ENCODE measurements around the gene PRR5L. TPM values are rescaled to one million over a fixed set of nuclear protein-coding genes. Genes with fewer than 3 reads are reported as not detected.

The PRR5L gene
- total RNA-seq, 1 experiment from 2014 or later: not detected

DNA sequence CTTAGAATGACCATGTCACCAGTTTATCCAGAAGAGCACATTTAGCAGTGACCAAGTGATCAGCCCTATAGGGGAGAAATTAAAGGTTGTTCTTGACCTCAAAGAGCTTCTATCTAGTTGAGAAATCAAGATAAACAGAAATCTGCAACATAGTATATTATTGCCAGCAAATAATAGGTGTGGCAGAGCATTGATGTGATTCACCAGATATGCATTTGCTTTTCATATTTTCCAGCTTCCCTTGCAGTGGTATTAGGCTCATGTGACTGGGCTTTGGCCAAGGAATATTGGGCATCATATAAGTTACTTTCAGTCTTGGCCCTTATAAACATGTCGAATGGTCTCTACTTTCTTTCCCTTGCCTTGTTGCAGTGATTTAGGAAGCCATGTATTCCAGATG is 41.4 kb upstream of the PRR5L start:
- H3K9me3 ChIP-seq: no peaks in the 10 kb centered on the region
- Mint-ChIP-seq H3K27ac (ENCODE audit: unreplicated experiment) (no peak overlapping the region), H3K36me3 (ENCODE audit: insufficient read depth, unreplicated experiment) (no peaks in the 10 kb centered on the region), H3K9me3 (ENCODE audit: unreplicated experiment) (no peaks in the 10 kb centered on the region), H3K4me1 (ENCODE audit: low read depth, unreplicated experiment) (peaks cover 9% of the 10 kb centered on the region), H3K4me3 (ENCODE audit: unreplicated experiment) (no peak overlapping the region), H3K27me3 (ENCODE audit: insufficient read depth, unreplicated experiment) (no peaks in the 10 kb centered on the region)
- intact Hi-C loops (cut with micrococcal nuclease; ENCODE audit: unreplicated experiment): loop anchor here (5.0 kb wide), 2 partner anchors 62 to 102 kb away; no protein-coding TSS in a partner anchor
- H3K27me3 ChIP-seq (replicated peaks; ENCODE audit: control insufficient read depth, insufficient read depth, low read length): no peaks in the 10 kb centered on the region
- no peak overlapping the region for H3K4me3 ChIP-seq (ENCODE audit: low read depth, low read length)
- no peaks in the 10 kb centered on the region for H3K36me3 ChIP-seq (ENCODE audit: control insufficient read depth, insufficient read depth, low read length)
- POLR2A ChIA-PET: no interaction called here
- H3K4me1 ChIP-seq: peaks cover 12% of the 10 kb centered on the region; the same call in 1 of the 2 replicates
- CTCF ChIA-PET: no interaction called here
- DNase-seq: no peak
- TF ChIP-seq, protein P1, sequence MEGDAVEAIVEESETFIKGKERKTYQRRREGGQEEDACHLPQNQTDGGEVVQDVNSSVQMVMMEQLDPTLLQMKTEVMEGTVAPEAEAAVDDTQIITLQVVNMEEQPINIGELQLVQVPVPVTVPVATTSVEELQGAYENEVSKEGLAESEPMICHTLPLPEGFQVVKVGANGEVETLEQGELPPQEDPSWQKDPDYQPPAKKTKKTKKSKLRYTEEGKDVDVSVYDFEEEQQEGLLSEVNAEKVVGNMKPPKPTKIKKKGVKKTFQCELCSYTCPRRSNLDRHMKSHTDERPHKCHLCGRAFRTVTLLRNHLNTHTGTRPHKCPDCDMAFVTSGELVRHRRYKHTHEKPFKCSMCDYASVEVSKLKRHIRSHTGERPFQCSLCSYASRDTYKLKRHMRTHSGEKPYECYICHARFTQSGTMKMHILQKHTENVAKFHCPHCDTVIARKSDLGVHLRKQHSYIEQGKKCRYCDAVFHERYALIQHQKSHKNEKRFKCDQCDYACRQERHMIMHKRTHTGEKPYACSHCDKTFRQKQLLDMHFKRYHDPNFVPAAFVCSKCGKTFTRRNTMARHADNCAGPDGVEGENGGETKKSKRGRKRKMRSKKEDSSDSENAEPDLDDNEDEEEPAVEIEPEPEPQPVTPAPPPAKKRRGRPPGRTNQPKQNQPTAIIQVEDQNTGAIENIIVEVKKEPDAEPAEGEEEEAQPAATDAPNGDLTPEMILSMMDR (IDR thresholded peaks at IDR 0.05; ENCODE audit: insufficient read depth in 1 of 2, low read depth in 1 of 2, low read length in 1 of 2, severe bottlenecking in 1 of 2, unreplicated experiment in 1 of 2): no peak
- BruUV-seq (replicated peaks): no TSS peak

DNA sequence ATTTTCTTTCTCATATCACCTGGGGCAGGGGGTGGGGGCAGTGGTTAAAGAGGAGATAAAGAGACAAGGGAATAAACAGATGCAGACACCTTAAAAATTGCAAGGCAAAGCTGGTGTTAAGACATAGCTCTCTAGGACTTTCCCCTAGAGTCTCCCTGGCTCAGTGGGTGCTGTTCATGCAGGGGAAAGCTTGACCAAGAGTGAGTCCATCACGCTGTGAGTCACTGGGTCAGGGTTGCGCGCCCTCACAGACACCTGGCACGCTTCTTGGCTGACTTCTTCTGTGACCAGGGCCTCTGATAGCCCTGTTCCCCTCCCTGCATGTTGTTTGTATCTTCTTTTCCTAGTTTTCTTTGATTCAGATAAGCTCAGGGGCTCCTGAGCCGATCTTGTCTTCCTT is 38.7 kb upstream of the PRR5L start:
- no peak for DNase-seq
- TF ChIP-seq, protein P1 (IDR thresholded peaks at IDR 0.05; ENCODE audit: insufficient read depth in 1 of 2, low read depth in 1 of 2, low read length in 1 of 2, severe bottlenecking in 1 of 2, unreplicated experiment in 1 of 2): no peak
- POLR2A ChIA-PET: no interaction called here
- Histone ChIP-seq H3K27me3 (replicated peaks; ENCODE audit: control insufficient read depth, insufficient read depth, low read length) (no peaks in the 10 kb centered on the region), H3K4me1 (peaks cover 12% of the 10 kb centered on the region; the same call in 1 of the 2 replicates), H3K9me3 (no peaks in the 10 kb centered on the region), H3K4me3 (ENCODE audit: low read depth, low read length) (no peak overlapping the region), H3K36me3 (ENCODE audit: control insufficient read depth, insufficient read depth, low read length) (no peaks in the 10 kb centered on the region)
- no peaks in the 10 kb centered on the region for H3K9me3 Mint-ChIP-seq (ENCODE audit: unreplicated experiment)
- H3K36me3 Mint-ChIP-seq (ENCODE audit: insufficient read depth, unreplicated experiment): no peaks in the 10 kb centered on the region
- no peak overlapping the region for H3K27ac Mint-ChIP-seq (ENCODE audit: unreplicated experiment)
- H3K4me3 Mint-ChIP-seq (ENCODE audit: unreplicated experiment): no peak overlapping the region
- no peaks in the 10 kb centered on the region for H3K27me3 Mint-ChIP-seq (ENCODE audit: insufficient read depth, unreplicated experiment)
- H3K4me1 Mint-ChIP-seq (ENCODE audit: low read depth, unreplicated experiment): peaks cover 9% of the 10 kb centered on the region
- intact Hi-C loops (cut with micrococcal nuclease; ENCODE audit: unreplicated experiment): loop anchor here (5.0 kb wide), 2 partner anchors 65 to 105 kb away; no protein-coding TSS in a partner anchor
- no TSS peak for BruUV-seq (replicated peaks)
- CTCF ChIA-PET: interaction anchor here (1.0 to 2.3 kb wide), 4 partner anchors 8 to 435 kb away, joined by 3 to 51 read pairs (median 4); partner anchors contain the start of gene COMMD9

DNA sequence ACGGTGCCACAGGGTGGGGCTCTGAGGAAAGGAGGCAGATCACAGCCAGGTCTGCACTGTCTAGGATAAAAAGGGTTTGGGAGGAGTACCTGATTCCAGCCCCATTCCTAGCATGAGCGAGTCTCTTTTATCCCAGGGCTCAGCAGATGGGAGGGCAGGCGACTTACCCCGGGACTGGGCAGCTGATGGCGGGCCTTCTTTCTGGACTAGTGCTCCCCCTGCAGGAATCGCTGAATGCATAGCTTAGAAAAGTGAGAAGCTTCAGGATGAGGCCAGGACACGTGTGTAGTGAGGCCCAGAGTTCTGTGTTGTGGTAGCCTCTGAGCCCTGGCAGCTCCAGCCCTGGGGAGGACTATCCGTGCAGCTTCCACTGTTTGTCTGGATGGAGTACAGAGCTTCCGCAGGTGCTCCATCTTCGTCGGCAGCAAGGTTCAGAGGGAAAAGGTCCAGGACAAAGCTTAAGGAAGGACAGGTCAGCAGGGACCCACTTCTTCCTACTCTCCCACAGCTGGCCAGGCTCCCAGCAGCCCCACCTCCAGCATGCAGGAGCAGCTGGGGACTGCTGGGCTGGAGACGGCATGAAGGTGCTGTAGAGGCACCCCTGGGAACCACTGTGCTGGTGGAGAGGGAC is 37.2 kb upstream of the PRR5L start:
- Mint-ChIP-seq H3K4me1 (ENCODE audit: low read depth, unreplicated experiment) (peaks cover 12% of the 10 kb centered on the region), H3K27ac (ENCODE audit: unreplicated experiment) (peak overlapping the region; percentile 43), H3K36me3 (ENCODE audit: insufficient read depth, unreplicated experiment) (no peaks in the 10 kb centered on the region), H3K4me3 (ENCODE audit: unreplicated experiment) (no peak overlapping the region), H3K9me3 (ENCODE audit: unreplicated experiment) (no peaks in the 10 kb centered on the region), H3K27me3 (ENCODE audit: insufficient read depth, unreplicated experiment) (no peaks in the 10 kb centered on the region)
- ChIA-PET POLR2A (no interaction called here), CTCF (interaction anchor here (0.6 to 2.3 kb wide), 15 partner anchors 9 to 641 kb away, joined by 3 to 51 read pairs (median 4); partner anchors contain the start of gene FJX1)
- Histone ChIP-seq H3K4me3 (ENCODE audit: low read depth, low read length) (no peak overlapping the region), H3K27me3 (replicated peaks; ENCODE audit: control insufficient read depth, insufficient read depth, low read length) (no peaks in the 10 kb centered on the region), H3K4me1 (peaks cover 12% of the 10 kb centered on the region; the same call in 1 of the 2 replicates), H3K36me3 (ENCODE audit: control insufficient read depth, insufficient read depth, low read length) (no peaks in the 10 kb centered on the region), H3K9me3 (no peaks in the 10 kb centered on the region)
- TF ChIP-seq, protein P1 (IDR thresholded peaks at IDR 0.05; ENCODE audit: insufficient read depth in 1 of 2, low read depth in 1 of 2, low read length in 1 of 2, severe bottlenecking in 1 of 2, unreplicated experiment in 1 of 2): peak; percentile 62 to 79
- peak; percentile 73 to 76 for DNase-seq
- no TSS peak for BruUV-seq (replicated peaks)
- intact Hi-C loops (cut with micrococcal nuclease; ENCODE audit: unreplicated experiment): loop anchor here (1.0 to 5.0 kb wide), 5 partner anchors 67 to 644 kb away; no protein-coding TSS in a partner anchor
